ENCODE measurements around the gene HOXB2. TPM values are rescaled to one million over a fixed set of nuclear protein-coding genes. Genes with fewer than 3 reads are reported as not detected.

Gene HOXB2
- total RNA-seq, 2 experiments from 2014 or later, result 4.8 to 4.9 TPM

DNA sequence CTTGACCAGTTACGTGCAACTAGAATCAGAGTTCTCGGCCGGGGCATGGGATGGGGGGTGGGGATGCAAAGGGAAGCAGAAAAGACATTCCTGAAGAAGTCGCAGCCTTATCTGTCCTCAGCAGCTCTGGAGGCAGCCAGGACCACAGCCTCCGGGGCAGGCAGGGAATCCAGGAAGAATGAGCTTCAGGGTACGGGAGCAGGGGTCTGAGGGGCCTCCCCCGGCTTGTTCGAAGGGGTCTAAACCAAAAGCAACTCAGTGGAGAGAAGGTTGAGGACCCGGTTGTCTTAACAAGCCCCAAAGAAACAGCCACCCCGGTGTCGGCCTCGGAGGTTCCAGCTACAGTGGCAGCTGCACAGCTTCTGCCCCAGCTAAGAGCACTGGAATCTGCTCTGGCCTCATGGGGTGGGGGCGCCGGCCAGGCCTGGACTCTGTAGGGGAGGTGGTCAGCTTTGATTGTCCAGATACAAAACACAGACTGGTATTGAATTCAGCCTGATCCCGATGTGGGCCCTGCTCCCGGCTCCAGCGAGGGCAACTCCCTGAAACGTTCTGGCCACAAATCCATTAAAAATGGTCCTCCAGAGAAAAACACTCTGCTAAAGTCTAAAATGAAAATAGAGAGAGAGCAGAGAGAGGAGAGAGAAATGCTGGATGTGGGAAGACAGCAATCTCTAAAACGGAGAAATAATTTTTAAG, 25.6 kb upstream of the HOXB2 start:
- Histone ChIP-seq H3K27ac (ENCODE audit: low read depth in 1 of 2, low read length in 2 of 2) (no peak overlapping the region), H3K4me1 (ENCODE audit: insufficient read depth, low read length) (peaks cover 2% of the 10 kb centered on the region), H3K27me3 (ENCODE audit: control insufficient read depth in 1 of 2, insufficient read depth in 2 of 2, low read length in 2 of 2) (peaks cover 3 to 9% of the 10 kb centered on the region in 2 experiments), H3K4me3 (ENCODE audit: low read length) (no peak overlapping the region), H3K9me3 (ENCODE audit: control insufficient read depth in 1 of 2, insufficient read depth in 1 of 2, low read length in 2 of 2) (no peaks in the 10 kb centered on the region), H3K36me3 (ENCODE audit: insufficient read depth, low read length) (no peaks in the 10 kb centered on the region)
- Mint-ChIP-seq H3K4me3 (no peak overlapping the region), H3K27me3 (peaks cover 31% of the 10 kb centered on the region), H3K9me3 (no peaks in the 10 kb centered on the region), H3K27ac (no peak overlapping the region), H3K4me1 (ENCODE audit: low read depth) (peaks cover 5% of the 10 kb centered on the region), H3K36me3 (ENCODE audit: low read depth) (no peaks in the 10 kb centered on the region)
- intact Hi-C loops (cut with DNase I, micrococcal nuclease), result no loop called here
- ATAC-seq (ENCODE audit: poor library complexity), result no peak
- ChIA-PET POLR2A (no interaction called here), CTCF (no interaction called here)
- no peak for DNase-seq
- TF ChIP-seq CTCF (IDR thresholded peaks at IDR 0.05), result no peak

- Histone ChIP-seq H3K27ac (ENCODE audit: low read depth in 1 of 2, low read length in 2 of 2) (no peak overlapping the region), H3K9me3 (ENCODE audit: control insufficient read depth in 1 of 2, insufficient read depth in 1 of 2, low read length in 2 of 2) (no peaks in the 10 kb centered on the region), H3K36me3 (ENCODE audit: insufficient read depth, low read length) (no peaks in the 10 kb centered on the region), H3K4me3 (ENCODE audit: low read length) (no peak overlapping the region), H3K27me3 (ENCODE audit: control insufficient read depth in 1 of 2, insufficient read depth in 2 of 2, low read length in 2 of 2) (peaks cover 3 to 9% of the 10 kb centered on the region in 2 experiments), H3K4me1 (ENCODE audit: insufficient read depth, low read length) (no peaks in the 10 kb centered on the region)
- ChIA-PET POLR2A (interaction anchor here (0.7 kb wide), 1 partner anchor 13 kb away, joined by 3 read pairs; no protein-coding TSS in a partner anchor), CTCF (no interaction called here)
- no peaks in the 10 kb centered on the region for H3K9me3 Mint-ChIP-seq
- ATAC-seq (ENCODE audit: poor library complexity), result no peak
- H3K27ac Mint-ChIP-seq, result no peak overlapping the region
- intact Hi-C loops (cut with DNase I, micrococcal nuclease), result no loop called here
- peaks cover 26% of the 10 kb centered on the region for H3K27me3 Mint-ChIP-seq
- no peaks in the 10 kb centered on the region for H3K36me3 Mint-ChIP-seq (ENCODE audit: low read depth)
- no peak for DNase-seq
- no peak overlapping the region for H3K4me3 Mint-ChIP-seq
- TF ChIP-seq CTCF (IDR thresholded peaks at IDR 0.05), result no peak
- H3K4me1 Mint-ChIP-seq (ENCODE audit: low read depth), result peaks cover 5% of the 10 kb centered on the region
Measured at GRCh38 chr17:48569674-48570324, 24.9 kb upstream of the HOXB2 start.

DNA sequence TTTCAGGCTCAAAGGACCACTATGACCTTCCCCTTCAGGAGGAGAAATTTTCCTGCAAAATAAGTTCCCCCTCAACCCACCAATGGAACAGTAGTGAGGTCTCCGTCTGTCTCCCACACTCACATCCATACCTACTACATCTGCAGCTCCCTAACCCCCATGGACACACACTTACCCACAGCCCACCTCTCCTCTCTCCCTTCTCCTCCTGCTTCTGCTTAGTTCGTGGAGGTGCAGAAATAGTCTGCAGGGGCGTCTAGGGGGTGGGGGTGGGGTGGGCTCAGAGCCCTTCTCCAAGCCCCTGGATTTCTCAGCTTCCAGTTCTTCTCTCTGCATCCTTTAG, 24.3 kb upstream of the HOXB2 start:
- DNase-seq (no peak), ATAC-seq (ENCODE audit: poor library complexity) (no peak)
- Histone ChIP-seq H3K4me3 (ENCODE audit: low read length) (no peak overlapping the region), H3K27me3 (ENCODE audit: control insufficient read depth in 1 of 2, insufficient read depth in 2 of 2, low read length in 2 of 2) (peaks cover 3 to 9% of the 10 kb centered on the region in 2 experiments), H3K27ac (ENCODE audit: low read depth in 1 of 2, low read length in 2 of 2) (no peak overlapping the region), H3K9me3 (ENCODE audit: control insufficient read depth in 1 of 2, insufficient read depth in 1 of 2, low read length in 2 of 2) (no peaks in the 10 kb centered on the region), H3K4me1 (ENCODE audit: insufficient read depth, low read length) (no peaks in the 10 kb centered on the region), H3K36me3 (ENCODE audit: insufficient read depth, low read length) (no peaks in the 10 kb centered on the region)
- peaks cover 5% of the 10 kb centered on the region for H3K4me1 Mint-ChIP-seq (ENCODE audit: low read depth)
- no peak overlapping the region for H3K4me3 Mint-ChIP-seq
- ChIA-PET POLR2A (interaction anchor here (0.7 kb wide), 1 partner anchor 13 kb away, joined by 3 read pairs; no protein-coding TSS in a partner anchor), CTCF (no interaction called here)
- H3K27ac Mint-ChIP-seq, result no peak overlapping the region
- no peaks in the 10 kb centered on the region for H3K9me3 Mint-ChIP-seq
- intact Hi-C loops (cut with DNase I, micrococcal nuclease), result no loop called here
- peaks cover 20% of the 10 kb centered on the region for H3K27me3 Mint-ChIP-seq
- no peaks in the 10 kb centered on the region for H3K36me3 Mint-ChIP-seq (ENCODE audit: low read depth)
- no peak for TF ChIP-seq CTCF (IDR thresholded peaks at IDR 0.05)

Measured in CD4-positive, alpha-beta T cell (primary cell).